Naive B cell (primary cell): ENCODE results near the gene TMC6. TPM values are rescaled to one million over a fixed set of nuclear protein-coding genes. Genes with fewer than 3 reads are reported as not detected.
"Not testable (repeated sequence)": the region's sequence is repeated elsewhere in the genome, so short reads cannot be mapped to it uniquely, and the experiment has no call there.

ENCODE experiments used
- ATAC-seq, 2 donors: fragments of 150-1000 bp; cut with Tn5 transposase; 2 replicates each; pipeline ENCODE4 v1.10.0; 2021; ENCODE audit warnings: low read depth in 2 of 2, mild to moderate bottlenecking in 2 of 2, moderate library complexity in 2 of 2
- DNase-seq: peaks from one replicate; pipeline ENCODE4 v3.0.0; 2022
- H3K27ac Mint-ChIP-seq, 6 donors: one replicate each; pipeline ENCODE4 v1.8.0; 2020 to 2022; ENCODE audit warnings: mild to moderate bottlenecking in 6 of 6, mixed read lengths in 6 of 6, moderate library complexity in 5 of 6, inconsistent platforms in 2 of 6
- H3K27me3 Mint-ChIP-seq, 3 donors: one replicate each; pipeline ENCODE4 v1.8.0; 2021 to 2022; ENCODE audit warnings: mixed read lengths in 3 of 3, mild to moderate bottlenecking in 1 of 3
- H3K36me3 Mint-ChIP-seq, 2 donors: one replicate each; pipeline ENCODE4 v1.8.0; 2020 to 2022; ENCODE audit warnings: mixed read lengths in 2 of 2, inconsistent platforms in 1 of 2, mild to moderate bottlenecking in 1 of 2
- H3K4me1 Mint-ChIP-seq, 3 donors: one replicate each; pipeline ENCODE4 v1.8.0; 2020 to 2022; ENCODE audit warnings: mixed read lengths in 3 of 3, inconsistent platforms in 1 of 3, mild to moderate bottlenecking in 1 of 3, moderate library complexity in 1 of 3
- H3K4me3 Mint-ChIP-seq, 8 donors: one replicate each; pipeline ENCODE4 v1.8.0; 2020 to 2022; ENCODE audit warnings: mild to moderate bottlenecking in 8 of 8, mixed read lengths in 8 of 8, moderate library complexity in 8 of 8, inconsistent platforms in 2 of 8
- H3K9me3 Mint-ChIP-seq, 7 donors: one replicate each; pipeline ENCODE4 v1.8.0; 2020 to 2022; ENCODE audit warnings: mixed read lengths in 7 of 7, mild to moderate bottlenecking in 5 of 7, inconsistent platforms in 2 of 7, moderate library complexity in 1 of 7
- polyA plus RNA-seq, 6 donors: library from polyadenylated mRNA; unstranded; fragments of 300-500 nt; fragmentation: Illumina TruSeq; gene quantifications; one replicate each; pipeline ENCODE4 v1.2.3, GENCODE V29; 2021; ENCODE audit warnings: low read depth in 6 of 6

TMC6 gene
- polyA plus RNA-seq, 6 donors from 2014 or later = 84.9 to 170 (median 141) TPM

- H3K36me3 Mint-ChIP-seq = peaks cover 0 to 4% of the 10 kb centered on the region in 2 donors
- peak overlapping the region; percentile 4 to 86 (median 71) for H3K4me3 Mint-ChIP-seq
- H3K27me3 Mint-ChIP-seq = no peaks in the 10 kb centered on the region
- no peak for ATAC-seq
- peak overlapping the region; percentile 99 to 100 (median 100) for H3K27ac Mint-ChIP-seq
- peaks cover 0 to 5% (median 0%) of the 10 kb centered on the region in 7 donors for H3K9me3 Mint-ChIP-seq
- DNase-seq = no peak
- peaks cover 57 to 89% (median 82%) of the 10 kb centered on the region in 3 donors for H3K4me1 Mint-ChIP-seq
These were observed 18.3 kb upstream of the TMC6 start for GRCh38 chr17:78146881-78147280.

- Mint-ChIP-seq H3K4me1 (peaks cover 55 to 89% (median 82%) of the 10 kb centered on the region in 3 donors), H3K36me3 (peaks cover 0 to 4% of the 10 kb centered on the region in 2 donors), H3K27ac (peak overlapping the region; percentile 99 to 100 (median 100)), H3K27me3 (no peaks in the 10 kb centered on the region), H3K4me3 (peak overlapping the region in 6 of 8 donors; percentile 60 to 86 (median 70)), H3K9me3 (peaks cover 0 to 5% (median 0%) of the 10 kb centered on the region in 7 donors)
- no peak for DNase-seq
- ATAC-seq = no peak
These were observed 17.9 kb upstream of the TMC6 start for GRCh38 chr17:78146471-78146869.

- peak overlapping the region in 5 of 8 donors; percentile 20 to 66 (median 60) for H3K4me3 Mint-ChIP-seq
- peak overlapping the region; percentile 83 to 100 (median 94) for H3K27ac Mint-ChIP-seq
These were observed 16.4 kb upstream of the TMC6 start for GRCh38 chr17:78144736-78145641.

GRCh38 chr17:78144147-78144719 is 15.7 kb upstream of the TMC6 start:
- ATAC-seq (no peak), DNase-seq (no peak)
- Mint-ChIP-seq H3K27ac (peak overlapping the region; percentile 84 to 99 (median 92)), H3K27me3 (no peaks in the 10 kb centered on the region), H3K36me3 (peaks cover 0 to 4% of the 10 kb centered on the region in 2 donors), H3K4me3 (peak overlapping the region in 6 of 8 donors; percentile 47 to 80 (median 60)), H3K9me3 (peaks cover 0 to 3% (median 0%) of the 10 kb centered on the region in 7 donors), H3K4me1 (peaks cover 62 to 84% (median 84%) of the 10 kb centered on the region in 3 donors)

More at GRCh38 chr17:78144736-78145641, 16.4 kb upstream of the TMC6 start:
- ATAC-seq (no peak), DNase-seq (no peak)
- H3K9me3 Mint-ChIP-seq = peaks cover 0 to 3% (median 0%) of the 10 kb centered on the region in 7 donors
- H3K27me3 Mint-ChIP-seq = no peaks in the 10 kb centered on the region
- H3K36me3 Mint-ChIP-seq = peaks cover 0 to 4% of the 10 kb centered on the region in 2 donors
- peaks cover 59 to 82% (median 78%) of the 10 kb centered on the region in 3 donors for H3K4me1 Mint-ChIP-seq

- peaks cover 65 to 86% (median 86%) of the 10 kb centered on the region in 3 donors for H3K4me1 Mint-ChIP-seq
- H3K27ac Mint-ChIP-seq = peak overlapping the region in 5 of 6 donors; percentile 81 to 99 (median 88)
- ATAC-seq = no peak
- peak overlapping the region in 4 of 8 donors; percentile 59 to 80 (median 66) for H3K4me3 Mint-ChIP-seq
- peaks cover 0 to 2% (median 0%) of the 10 kb centered on the region in 7 donors for H3K9me3 Mint-ChIP-seq
- peaks cover 0 to 4% of the 10 kb centered on the region in 2 donors for H3K36me3 Mint-ChIP-seq
- DNase-seq = no peak
- no peaks in the 10 kb centered on the region for H3K27me3 Mint-ChIP-seq
These were observed 14.9 kb upstream of the TMC6 start for GRCh38 chr17:78143214-78144146.

- Mint-ChIP-seq H3K27ac (peak overlapping the region in 5 of 6 donors; percentile 30 to 99 (median 87)), H3K9me3 (no peaks in the 10 kb centered on the region), H3K4me1 (peaks cover 68 to 86% (median 86%) of the 10 kb centered on the region in 3 donors), H3K36me3 (peaks cover 0 to 4% of the 10 kb centered on the region in 2 donors), H3K4me3 (peak overlapping the region in 4 of 8 donors; percentile 39 to 66 (median 52)), H3K27me3 (no peaks in the 10 kb centered on the region)
- ATAC-seq = no peak
- no peak for DNase-seq
These were observed 13.7 kb upstream of the TMC6 start for GRCh38 chr17:78142119-78142861.

- peak overlapping the region in 4 of 6 donors; percentile 74 to 99 (median 90) for H3K27ac Mint-ChIP-seq
- no peaks in the 10 kb centered on the region for H3K27me3 Mint-ChIP-seq
- H3K36me3 Mint-ChIP-seq = peaks cover 0 to 4% of the 10 kb centered on the region in 2 donors
- H3K4me1 Mint-ChIP-seq = peaks cover 68 to 86% (median 85%) of the 10 kb centered on the region in 3 donors
- DNase-seq (no peak), ATAC-seq (no peak)
- H3K9me3 Mint-ChIP-seq = no peaks in the 10 kb centered on the region
- peak overlapping the region in 3 of 8 donors; percentile 1 to 38 (median 15) for H3K4me3 Mint-ChIP-seq
These were observed 13.0 kb upstream of the TMC6 start for GRCh38 chr17:78141437-78142118.

GRCh38 chr17:78140169-78141051 is 11.9 kb upstream of the TMC6 start:
- no peaks in the 10 kb centered on the region for H3K27me3 Mint-ChIP-seq
- peak overlapping the region; percentile 7 to 82 (median 52) for H3K4me3 Mint-ChIP-seq
- H3K9me3 Mint-ChIP-seq = no peaks in the 10 kb centered on the region
- peaks cover 70 to 88% (median 88%) of the 10 kb centered on the region in 3 donors for H3K4me1 Mint-ChIP-seq
- peaks cover 5 to 8% of the 10 kb centered on the region in 2 donors for H3K36me3 Mint-ChIP-seq
- ATAC-seq = peak; percentile 84 to 86
- peak overlapping the region; percentile 86 to 99 (median 93) for H3K27ac Mint-ChIP-seq
- peak; percentile 91 for DNase-seq

GRCh38 chr17:78139861-78140168 is 11.3 kb upstream of the TMC6 start:
- not testable (repeated sequence) for H3K27me3 Mint-ChIP-seq, H3K9me3 Mint-ChIP-seq, DNase-seq, H3K36me3 Mint-ChIP-seq, ATAC-seq
- H3K4me1 Mint-ChIP-seq = peaks cover 73 to 88% (median 87%) of the 10 kb centered on the region in 3 donors
- peak overlapping the region in 6 of 8 donors; percentile 13 to 77 (median 45) for H3K4me3 Mint-ChIP-seq
- peak overlapping the region in 5 of 6 donors; percentile 91 to 99 (median 95) for H3K27ac Mint-ChIP-seq

GRCh38 chr17:78138204-78139060 is 9.9 kb upstream of the TMC6 start:
- H3K36me3 Mint-ChIP-seq = peaks cover 8 to 13% of the 10 kb centered on the region in 2 donors

More at GRCh38 chr17:78138204-78139060, 9.9 kb upstream of the TMC6 start:
- H3K4me1 Mint-ChIP-seq = peaks cover 75 to 89% (median 87%) of the 10 kb centered on the region in 3 donors
- H3K27ac Mint-ChIP-seq = peak overlapping the region; percentile 67 to 99 (median 89)
- no peaks in the 10 kb centered on the region for H3K9me3 Mint-ChIP-seq
- no peak for DNase-seq
- no peaks in the 10 kb centered on the region for H3K27me3 Mint-ChIP-seq
- no peak for ATAC-seq
- H3K4me3 Mint-ChIP-seq = peak overlapping the region in 5 of 8 donors; percentile 18 to 71 (median 53)
